CD1c-positive myeloid dendritic cell (primary cell): ENCODE data around the gene RBMS3.

Experiments used
- DNase-seq: peaks from one replicate; pipeline ENCODE4 v3.0.0-alpha.2; 2016; ENCODE audit errors: extremely low spot score

The RBMS3 gene

DNA sequence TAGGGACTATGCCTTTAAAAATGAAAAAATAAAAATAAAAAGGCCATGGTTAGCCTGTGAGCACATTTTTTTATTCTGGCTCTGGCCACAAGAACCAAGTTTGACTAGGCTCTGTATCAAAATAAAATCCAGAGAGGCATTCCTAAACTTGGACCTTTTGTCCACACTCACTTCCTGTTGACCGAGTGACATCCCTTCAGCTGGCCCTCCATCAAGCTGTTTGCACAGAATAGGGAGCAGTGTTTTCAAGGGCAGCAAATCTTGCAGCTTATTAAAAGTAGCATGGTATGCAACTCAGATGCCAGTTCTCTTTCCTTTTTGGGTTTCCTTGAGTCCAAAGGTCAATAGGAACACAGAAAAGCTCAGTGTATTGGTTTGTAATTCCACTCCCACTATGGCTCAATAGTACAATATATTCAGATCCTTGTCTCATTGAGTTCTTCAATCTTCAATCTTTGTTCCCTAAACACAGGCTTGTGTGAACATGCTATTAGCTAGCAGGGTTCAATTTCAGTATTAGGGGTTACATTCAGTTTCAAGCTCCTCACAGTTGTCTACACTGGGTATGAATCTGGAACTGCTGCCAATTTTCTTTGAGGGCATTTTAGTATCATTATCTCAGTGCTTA lies 244.5 kb downstream of the RBMS3 start:
- no peak for DNase-seq

DNA sequence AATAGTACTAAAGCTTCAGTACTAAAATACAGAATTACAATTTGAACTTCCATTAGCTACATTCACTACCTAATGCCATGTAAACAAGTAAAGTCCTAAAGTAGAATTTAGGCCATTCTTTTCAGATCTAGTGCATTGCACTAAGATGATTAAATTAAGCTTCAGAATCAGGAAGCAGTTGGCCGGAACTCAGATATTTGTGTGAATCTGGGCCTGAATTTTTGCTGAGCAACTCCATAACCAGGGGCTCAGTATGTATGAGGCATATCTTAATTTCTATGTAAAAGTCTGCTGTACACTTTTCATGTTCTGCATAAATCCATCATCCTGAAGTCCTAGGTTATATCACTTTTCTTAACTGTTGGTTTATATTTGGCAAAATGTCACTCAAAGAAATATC lies 246.4 kb downstream of the RBMS3 start:
- no peak for DNase-seq

DNA sequence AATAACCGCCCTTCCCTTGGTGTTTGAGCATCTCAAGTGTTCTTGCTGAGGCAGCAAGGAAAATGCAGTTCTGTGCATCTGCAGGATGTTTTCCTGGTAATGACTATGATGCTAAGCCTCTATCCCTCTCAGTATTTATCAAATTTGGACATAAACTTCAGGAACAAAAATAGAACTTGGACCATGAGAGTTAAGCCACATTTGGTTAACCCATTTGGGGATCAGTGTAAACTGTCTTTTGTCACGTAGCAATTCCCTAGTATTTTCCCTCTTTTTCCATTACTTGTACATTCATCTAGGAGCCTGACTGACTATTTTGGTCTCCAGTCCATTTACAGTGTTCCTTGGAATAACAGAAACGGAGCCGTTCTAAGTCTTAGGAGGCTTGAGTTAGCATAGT lies 250.8 kb downstream of the RBMS3 start:
- no peak for DNase-seq

DNA sequence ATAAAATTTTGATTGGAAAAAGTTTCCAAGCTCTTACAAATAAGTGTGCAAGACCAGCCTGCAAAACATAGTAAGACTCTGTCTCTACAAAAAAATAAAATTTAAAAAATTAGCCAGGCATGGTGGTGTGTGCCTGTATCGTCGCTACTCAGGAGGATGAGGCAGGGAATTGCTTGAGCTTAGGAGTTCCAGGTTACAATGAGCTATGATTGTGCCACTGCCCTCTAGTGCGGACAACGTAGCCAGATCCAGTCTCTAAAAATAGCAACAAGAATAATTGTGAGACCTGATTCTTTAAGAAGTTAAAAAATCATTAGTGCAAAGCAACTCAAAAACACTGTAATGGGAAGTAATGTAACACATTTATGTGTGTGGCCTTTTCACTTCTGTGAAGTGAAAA lies 251.6 kb downstream of the RBMS3 start:
- no peak for DNase-seq

DNA sequence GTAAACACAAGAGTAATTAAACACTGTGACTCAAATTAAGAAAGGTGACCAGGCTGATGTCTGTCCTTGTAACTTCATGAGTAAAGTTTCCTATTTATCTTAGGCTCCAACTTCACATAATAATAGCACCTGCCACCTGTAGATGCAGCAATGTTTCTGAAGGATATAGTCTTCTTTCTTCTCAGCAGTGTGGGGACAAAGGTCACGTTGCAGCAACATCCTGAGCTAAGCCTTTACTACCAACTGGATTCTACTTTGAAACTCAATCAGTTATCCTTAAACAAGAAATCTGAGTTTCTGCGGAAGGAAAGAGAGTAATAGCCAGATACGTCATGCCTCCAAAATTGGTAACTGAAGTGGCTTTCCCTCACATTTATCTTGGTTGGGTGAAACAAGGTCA lies 253.1 kb downstream of the RBMS3 start:
- no peak for DNase-seq

DNA sequence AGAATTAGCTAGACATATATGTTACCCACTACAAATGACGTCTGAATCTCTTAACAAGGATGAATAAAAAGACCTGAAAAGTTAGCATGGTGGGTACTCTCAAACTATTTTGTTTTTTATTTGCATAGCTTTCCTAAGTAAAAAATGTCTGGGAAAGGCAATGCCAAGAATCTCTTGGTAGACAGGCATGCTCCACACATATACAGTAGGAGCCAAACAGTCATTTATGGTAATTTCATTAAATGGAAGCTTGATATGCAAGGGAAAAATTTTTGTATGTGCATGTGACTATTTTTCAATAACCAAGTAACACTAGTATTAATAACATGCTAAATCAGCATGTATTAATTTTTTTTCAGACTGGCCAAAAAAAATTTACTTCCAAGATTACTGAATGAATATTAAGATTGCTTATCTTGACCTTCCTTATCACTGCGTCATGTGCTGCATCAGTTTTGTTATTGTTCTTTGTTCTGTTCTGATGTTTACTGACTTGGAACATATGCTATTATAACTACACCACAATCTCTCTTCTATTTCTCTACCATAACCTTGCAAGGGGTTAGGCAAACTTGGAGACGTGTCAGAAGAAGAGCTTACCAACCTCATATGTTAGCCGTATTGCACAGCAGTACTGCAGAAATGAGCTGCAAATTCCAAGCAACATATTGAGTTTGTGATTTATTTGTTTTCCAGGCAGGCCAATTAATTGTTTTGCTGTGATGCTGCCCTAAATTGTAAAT lies 255.3 kb downstream of the RBMS3 start:
- DNase-seq: no peak

DNA sequence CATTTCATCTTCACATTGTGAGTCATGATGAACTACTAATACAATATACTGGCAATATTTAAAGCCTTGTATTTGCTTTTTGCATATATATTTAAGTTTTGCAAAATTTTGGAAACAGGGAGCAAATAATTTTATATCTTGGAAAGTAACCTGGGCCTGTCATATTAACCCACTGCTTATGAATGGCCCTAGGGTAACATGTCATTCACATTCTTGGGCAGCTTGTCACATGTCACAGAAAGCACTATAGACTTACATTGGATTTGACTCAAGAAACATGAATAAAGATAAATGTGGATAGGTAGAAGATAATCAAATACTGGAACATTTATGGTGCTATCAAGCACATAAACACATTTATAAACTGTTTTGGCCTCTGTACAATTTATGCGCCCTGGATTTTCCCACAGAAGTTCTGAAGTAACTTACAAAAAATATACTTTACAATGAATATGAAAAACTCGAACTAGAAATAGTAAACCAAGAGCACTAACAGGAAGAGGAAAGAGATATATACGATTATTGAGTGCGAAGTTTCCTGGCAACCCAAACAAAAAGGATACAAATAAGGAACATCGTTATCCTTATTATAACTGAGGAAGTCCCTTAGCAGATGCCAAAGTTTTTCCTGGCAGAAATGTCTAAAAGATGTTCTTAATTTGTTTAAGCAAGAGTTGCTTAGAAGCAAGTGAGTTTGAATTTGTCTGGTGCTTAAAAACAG lies 257.2 kb downstream of the RBMS3 start:
- DNase-seq: no peak

DNA sequence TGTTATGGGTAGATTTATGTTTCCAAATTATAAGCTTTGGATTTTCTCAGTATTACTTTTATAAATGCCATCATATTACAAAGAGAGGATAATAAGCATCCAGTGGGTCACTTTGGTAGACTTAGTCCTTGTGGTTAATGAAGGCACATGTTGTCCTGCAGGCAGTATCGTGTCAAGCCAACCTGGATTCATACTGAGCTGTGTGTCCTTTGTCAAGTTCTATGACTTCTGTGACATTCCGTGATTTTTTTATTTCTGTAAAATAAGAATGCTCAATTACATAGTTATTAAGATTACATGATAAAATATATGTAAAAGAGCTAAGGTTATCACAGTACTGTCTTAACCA lies 257.7 kb downstream of the RBMS3 start:
- no peak for DNase-seq

DNA sequence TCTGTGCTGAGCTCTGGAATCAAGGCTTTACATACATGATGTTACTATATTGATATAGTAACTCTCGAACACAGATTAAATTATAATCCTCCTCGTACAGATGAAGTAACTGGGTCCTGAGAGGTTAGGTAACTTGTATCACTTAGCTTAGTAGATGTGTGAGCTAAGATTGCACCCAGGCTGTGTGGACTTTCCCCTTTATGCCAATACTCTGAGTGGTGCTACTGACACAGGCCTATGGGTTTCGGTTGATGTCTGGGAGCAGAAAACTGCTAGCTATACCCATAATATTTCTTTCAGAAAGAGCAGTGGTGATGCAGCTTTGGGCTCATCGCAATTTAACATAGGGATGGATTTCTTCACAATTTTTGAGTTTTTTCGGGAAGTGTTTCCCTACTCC lies 259.7 kb downstream of the RBMS3 start:
- DNase-seq: no peak

DNA sequence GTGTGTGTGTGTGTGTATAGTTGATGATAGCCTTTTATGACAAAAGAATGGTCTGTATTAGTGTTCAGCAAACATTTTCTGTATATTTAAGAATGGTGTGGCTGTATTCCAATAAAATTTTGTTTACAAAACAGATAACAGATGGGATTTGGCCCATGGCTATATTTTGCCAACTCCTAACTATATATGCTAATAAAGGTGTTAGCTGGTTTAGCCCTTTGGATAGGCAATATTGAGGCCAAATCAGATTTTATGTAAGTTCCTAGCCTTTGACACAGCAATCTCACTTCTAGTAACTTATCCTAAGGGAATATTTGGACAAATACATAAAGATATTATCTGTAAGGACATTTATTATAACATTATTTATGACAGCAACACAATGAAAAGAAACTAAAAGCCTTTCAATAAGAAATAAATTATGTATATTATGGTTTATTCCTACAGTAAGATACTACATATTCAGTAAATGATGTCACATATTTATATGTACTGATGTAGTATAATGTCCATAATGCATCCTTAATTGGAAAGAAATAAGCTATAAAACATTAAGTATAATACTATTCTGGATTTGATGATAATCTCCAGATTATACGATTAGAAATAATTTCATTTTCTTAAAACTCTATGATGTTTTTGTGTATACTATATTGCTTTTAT lies 264.0 kb downstream of the RBMS3 start:
- no peak for DNase-seq

DNA sequence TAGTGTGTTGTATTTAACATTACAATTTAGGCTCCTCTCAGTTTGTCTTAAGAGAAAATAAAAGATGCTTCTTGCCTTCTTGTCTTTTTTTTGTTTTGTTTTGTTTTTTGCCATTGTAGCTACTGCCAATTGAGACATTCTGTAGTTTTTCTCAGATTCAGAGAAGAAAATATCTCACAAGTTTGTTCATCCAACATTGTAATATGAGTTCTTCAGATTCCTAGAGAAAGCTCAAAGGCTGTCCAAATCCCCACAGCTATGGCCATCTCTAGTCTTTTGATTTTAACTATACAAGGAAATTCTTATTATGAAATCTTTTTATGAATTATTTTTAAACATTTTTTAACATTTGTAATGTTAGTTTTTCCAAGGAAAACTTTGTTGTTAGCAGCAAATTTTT lies 264.7 kb downstream of the RBMS3 start:
- DNase-seq: no peak

DNA sequence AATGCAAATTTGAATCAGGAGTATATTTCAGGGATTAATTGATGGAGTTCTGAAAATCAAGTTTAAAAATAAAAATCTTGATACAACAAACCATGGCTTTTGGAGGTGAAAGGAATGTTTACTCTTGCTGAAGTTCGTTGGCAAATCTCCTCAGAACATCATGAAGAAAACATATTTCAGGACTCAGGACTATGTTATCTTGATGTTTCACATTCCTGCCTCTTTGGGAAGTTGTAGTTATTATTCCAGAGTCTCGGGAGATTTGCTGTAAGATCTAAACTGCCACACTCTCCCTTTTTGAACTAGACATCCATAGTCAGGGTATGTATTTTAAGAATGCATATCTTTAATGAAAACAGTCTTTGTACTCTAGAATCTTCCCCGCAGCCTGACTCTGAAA lies 271.2 kb downstream of the RBMS3 start:
- no peak for DNase-seq

DNA sequence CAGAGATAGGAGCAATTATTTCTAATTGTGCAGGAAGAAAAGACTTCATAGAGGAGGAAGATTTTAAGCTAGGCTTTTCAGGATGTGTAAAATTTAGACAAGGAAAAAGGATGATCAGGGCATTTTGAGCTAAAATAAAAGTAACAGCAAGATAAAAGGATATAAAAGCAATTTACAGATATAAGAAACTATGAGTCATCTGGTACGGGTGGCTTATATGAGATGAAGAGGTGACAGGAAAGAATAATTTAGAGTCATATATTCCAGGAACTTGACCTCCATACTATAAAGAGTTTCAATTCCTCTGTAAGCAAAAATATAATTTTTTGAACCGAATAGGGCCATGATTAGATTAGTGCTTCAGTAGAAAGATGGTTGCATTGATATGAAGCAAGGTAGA lies 273.7 kb downstream of the RBMS3 start:
- DNase-seq: no peak

DNA sequence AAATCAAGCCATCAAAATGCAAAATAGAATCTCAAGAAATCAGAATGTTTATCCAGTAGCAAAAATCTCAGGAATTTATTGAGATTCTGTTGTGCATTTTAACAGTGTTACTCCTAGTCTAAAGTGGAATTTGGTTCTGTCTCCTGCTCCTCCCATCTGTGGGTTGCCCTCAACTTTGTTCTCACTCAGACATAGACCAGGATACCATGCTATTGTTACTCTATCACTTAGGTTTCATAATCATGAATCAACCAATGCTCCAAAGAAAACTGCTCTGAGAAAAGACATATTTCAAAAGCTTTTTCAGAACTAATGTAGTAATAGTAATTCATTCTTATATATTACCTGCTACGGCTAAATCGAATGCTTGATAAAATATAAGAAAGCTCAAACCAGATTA lies 274.7 kb downstream of the RBMS3 start:
- DNase-seq: no peak

DNA sequence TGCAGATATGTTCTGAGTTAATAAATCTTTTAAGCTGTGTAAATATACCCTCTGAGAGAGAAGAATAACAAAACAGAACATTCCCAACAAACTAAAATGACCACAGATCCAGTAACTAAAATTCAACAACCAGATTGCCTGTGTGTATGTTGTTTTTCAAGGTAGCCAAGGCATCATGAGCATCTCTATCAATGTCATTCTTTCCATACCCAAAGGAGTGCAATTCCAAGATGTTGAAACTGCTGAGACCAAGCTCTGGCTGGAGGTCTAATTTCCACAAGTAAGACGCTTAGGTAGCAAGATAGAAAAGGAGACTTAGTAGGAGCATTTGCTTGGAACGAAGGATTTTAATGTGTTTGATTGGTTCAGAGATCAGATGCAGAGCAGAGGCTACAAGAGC lies 276.3 kb downstream of the RBMS3 start:
- no peak for DNase-seq

DNA sequence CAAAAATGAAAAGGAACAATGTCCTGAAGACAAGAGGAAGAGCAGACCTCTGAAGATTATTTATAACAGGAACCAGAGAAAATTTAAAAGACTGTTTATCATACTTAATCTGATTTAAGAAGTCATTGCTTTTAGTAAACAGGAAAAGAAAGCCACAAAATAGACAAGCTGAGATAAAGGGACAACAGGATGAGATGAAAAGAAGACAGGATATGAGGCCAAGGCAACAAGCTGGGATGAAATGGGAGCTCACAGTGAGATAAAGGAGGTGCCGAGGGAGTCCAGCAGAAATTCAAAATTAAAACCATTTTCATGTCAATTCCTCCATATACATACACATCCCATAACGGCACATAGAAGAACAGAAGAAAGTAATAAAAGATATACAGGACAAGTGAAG lies 277.0 kb downstream of the RBMS3 start:
- no peak for DNase-seq

DNA sequence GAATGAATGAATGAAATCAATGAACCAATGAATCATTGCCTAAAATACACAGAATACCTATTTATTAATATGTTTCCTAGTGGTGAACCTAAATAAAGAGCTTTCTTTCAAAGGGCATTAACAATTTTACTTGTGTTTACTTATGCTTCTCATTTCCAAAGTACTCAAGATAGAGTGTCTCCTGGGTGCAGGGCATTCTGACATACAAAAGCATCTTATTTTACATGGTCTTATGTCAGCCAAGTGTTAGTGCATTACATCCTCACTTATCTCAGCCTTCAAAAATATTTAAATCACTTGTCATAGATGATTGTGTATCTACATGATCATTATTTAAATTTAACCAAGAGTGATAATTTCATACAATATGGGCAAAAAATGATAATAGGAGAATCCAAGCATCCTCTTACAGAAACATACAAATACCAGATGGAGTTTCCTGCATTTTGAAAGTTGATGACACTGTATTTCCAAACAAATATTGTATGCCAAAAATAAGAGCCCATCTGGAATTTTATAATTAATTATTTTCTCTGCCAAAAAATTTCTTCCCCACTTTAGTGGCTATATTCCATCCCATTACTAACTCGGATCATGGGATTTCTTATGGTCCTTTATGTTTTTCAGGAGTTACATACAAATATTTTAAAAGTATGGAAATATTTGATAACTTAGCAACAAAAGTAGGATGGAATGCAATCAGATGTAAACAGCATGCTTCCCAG lies 279.0 kb downstream of the RBMS3 start:
- no peak for DNase-seq

DNA sequence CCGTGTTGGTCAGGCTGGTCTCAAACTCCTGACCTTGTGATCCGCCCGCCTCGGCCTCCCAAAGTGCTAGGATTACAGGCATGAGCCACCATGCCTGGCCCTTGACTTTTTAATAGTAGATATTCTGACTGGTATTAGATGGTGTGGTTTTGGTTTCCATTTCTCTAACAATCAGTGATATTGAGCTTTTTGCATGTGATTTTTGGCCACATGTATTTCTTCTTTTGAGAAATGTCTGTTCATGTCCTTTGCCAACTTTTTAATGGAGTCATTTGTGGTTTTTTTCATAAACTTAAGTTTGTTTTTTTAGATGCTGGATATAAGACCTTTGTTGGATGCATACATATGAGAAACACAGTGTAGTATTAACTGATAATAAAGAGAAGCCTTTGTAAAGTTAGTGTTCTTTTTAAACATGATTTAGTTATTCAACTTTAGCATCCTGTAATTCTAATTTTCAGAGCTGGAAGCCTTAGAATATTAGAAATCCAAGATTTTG lies 280.8 kb downstream of the RBMS3 start:
- DNase-seq: no peak

DNA sequence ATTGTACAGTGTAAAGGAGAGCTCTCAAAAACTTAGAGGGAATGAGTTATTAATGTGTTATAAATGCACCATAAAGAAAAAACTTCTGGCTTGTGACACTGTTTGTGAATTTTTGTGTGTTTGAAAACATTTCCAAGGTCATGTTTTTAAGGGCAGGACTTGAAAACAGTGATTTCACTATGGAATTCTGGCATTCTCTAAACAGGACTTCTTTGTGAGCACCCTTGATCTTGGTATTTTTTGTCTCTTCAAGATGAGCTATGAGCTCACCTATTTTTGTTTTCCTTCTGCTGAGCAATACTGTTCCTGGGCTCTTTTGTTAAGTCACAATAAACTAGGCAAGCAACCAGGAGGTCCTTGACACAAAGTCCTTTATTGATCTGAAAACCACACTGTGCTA lies 284.4 kb downstream of the RBMS3 start:
- no peak for DNase-seq

DNA sequence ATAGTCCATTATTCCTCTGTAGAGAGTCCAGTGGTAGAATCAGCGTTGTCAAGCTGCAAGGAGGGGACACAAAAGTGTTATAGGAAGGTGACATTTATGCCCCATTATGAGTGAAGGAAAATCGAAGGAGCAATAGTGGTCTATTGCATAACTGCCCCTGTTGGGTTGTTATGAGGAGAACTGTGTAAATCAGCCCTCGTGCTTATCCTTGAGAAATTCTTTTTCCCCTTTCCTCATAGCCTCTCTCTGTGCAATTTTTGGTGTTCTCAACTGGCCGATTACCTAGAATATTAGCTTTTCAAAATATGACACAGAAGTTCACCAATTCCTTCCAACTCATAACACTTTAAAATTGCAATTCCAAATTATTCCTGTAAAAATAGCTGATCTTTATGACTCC lies 286.6 kb downstream of the RBMS3 start:
- no peak for DNase-seq

DNA sequence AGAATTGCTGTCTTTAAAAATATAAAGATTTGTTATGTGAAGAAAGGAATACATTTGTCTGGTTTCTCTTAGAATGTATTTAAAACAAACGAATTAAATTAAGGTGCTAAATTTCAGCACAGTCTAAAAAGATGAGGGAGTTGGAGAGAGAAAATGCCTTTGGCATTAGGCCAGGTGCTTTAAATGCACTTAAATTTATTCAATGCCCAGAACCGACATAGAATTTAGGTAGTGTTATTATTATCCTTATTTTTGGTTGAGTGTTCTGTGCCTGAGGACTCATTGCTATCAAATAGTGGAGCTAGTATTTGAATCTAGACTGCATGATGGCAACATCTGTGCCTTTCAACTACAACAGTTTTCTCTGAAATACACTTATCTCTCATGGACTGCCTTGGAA lies 287.5 kb downstream of the RBMS3 start:
- DNase-seq: no peak

DNA sequence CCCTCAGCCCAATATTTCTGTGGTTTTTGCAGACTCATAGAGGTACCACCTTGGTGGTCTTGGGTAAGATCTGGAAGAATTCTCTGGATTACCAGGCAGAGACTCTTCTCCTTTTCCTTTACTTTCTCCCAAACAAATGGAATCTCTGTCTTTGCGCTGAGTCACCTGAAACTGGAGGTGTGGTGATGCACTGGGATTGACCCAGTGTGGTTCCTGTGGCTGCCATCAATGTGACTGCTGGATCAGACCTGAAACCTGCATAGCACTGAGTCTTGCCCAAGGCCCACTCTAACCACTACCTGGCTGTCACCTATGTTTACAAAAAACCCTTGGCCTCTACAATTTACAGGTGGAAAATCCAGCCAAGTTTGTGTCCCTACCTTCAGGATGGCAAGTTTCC lies 295.3 kb downstream of the RBMS3 start:
- no peak for DNase-seq
